ENCODE measurements around the gene MCTP1. TPM values are rescaled to one million over a fixed set of nuclear protein-coding genes. Genes with fewer than 3 reads are reported as not detected.

MCTP1 gene
- total and polyA plus RNA-seq, 2 of the 8 experiments (the other 6 are each of a cell fraction or from before 2014, with no cell fraction given) = 0.56 to 3.4 TPM

DNA sequence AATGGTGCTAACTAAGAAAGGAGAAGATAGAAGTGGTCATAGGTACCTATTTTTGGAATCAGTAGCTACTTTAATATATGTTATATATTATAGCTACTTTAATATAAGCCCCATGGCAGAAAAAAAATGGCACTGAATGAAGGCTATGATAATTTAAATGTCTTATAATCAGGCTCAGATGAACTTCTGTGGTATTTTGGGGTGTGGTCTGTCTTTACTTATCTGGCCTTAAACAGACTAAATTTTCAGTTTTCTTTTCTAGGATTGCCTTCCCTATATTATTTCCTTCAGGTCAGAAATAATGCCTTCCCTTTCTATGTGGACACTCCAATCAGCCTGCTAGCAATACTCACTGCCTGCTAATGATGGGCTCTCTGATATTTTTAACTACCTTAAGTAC lies 374.2 kb downstream of the MCTP1 start:
- Histone ChIP-seq H2BK120ac (replicated peaks; ENCODE audit: low read depth, low read length) (no peak overlapping the region), H4K5ac (ENCODE audit: insufficient read length, low read depth, low read length) (no peak overlapping the region), H3K4ac (replicated peaks; ENCODE audit: insufficient read length, low read depth, low read length) (no peak overlapping the region), H3K4me1 (replicated peaks in 1 of 4; ENCODE audit: control insufficient read depth in 3 of 4, insufficient read depth in 4 of 4, low read length in 3 of 4) (no peaks in the 10 kb centered on the region), H3K23ac (ENCODE audit: insufficient read length) (no peak overlapping the region), H3K27me3 (replicated peaks in 1 of 4; ENCODE audit: control insufficient read depth in 3 of 4, extremely low read depth in 1 of 4, insufficient read depth in 3 of 4, low read length in 3 of 4) (no peaks in the 10 kb centered on the region), H4K91ac (replicated peaks; ENCODE audit: insufficient read length, low read length) (no peak overlapping the region), H4K8ac (ENCODE audit: extremely low read depth, insufficient read depth, low read length) (no peak overlapping the region), H3K27ac (ENCODE audit: low read depth, low read length) (no peak overlapping the region), H2BK12ac (ENCODE audit: low read depth, low read length) (no peak overlapping the region), H3K18ac (ENCODE audit: extremely low read depth, low read length) (no peak overlapping the region), H2AFZ (ENCODE audit: low read length) (no peak overlapping the region), H3K23me2 (ENCODE audit: low read depth, low read length) (no peaks in the 10 kb centered on the region), H2BK5ac (ENCODE audit: low read depth, low read length) (no peak overlapping the region), H3K4me3 (ENCODE audit: extremely low read depth in 1 of 4, insufficient read depth in 2 of 4, low read depth in 3 of 4, low read length in 4 of 4) (no peak overlapping the region), H3K9me3 (ENCODE audit: insufficient read depth in 2 of 2, low read depth in 1 of 2, low read length in 1 of 2) (no peaks in the 10 kb centered on the region), H3K4me2 (ENCODE audit: insufficient read depth in 1 of 2, low read depth in 2 of 2, low read length in 2 of 2) (no peak overlapping the region), H2BK20ac (ENCODE audit: low read length) (no peak overlapping the region), H2AK5ac (ENCODE audit: low read depth, low read length) (no peak overlapping the region), H2BK15ac (ENCODE audit: low read length) (no peak overlapping the region), H3K9ac (replicated peaks in 1 of 4; ENCODE audit: extremely low read depth in 1 of 4, low read depth in 3 of 4, low read length in 3 of 4) (no peak overlapping the region), H3K79me1 (ENCODE audit: low read depth, low read length) (no peaks in the 10 kb centered on the region), H3K79me2 (ENCODE audit: control insufficient read depth in 1 of 2, insufficient read depth in 2 of 2, low read length in 2 of 2) (no peaks in the 10 kb centered on the region), H3K56ac (replicated peaks; ENCODE audit: insufficient read length, low read depth, low read length) (no peak overlapping the region), H4K20me1 (replicated peaks in 1 of 2; ENCODE audit: control insufficient read depth in 1 of 2, insufficient read depth in 2 of 2, low read length in 2 of 2) (no peaks in the 10 kb centered on the region), H3K36me3 (ENCODE audit: control insufficient read depth in 2 of 4, insufficient read depth in 4 of 4, low read length in 3 of 4) (no peaks in the 10 kb centered on the region), H3K14ac (ENCODE audit: insufficient read length) (no peak overlapping the region)
- FAIRE-seq (no peak), DNase-seq (ENCODE audit: low read depth in 1 of 2, low spot score in 2 of 2) (no peak)
- POLR2A ChIA-PET (ENCODE audit: partially characterized antibody) = no interaction called here
- no peak for TF ChIP-seq JUN (IDR thresholded peaks at IDR 0.05; ENCODE audit: low read depth, low read length)
- TF ChIP-seq, protein P1, sequence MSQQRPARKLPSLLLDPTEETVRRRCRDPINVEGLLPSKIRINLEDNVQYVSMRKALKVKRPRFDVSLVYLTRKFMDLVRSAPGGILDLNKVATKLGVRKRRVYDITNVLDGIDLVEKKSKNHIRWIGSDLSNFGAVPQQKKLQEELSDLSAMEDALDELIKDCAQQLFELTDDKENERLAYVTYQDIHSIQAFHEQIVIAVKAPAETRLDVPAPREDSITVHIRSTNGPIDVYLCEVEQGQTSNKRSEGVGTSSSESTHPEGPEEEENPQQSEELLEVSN (IDR thresholded peaks at IDR 0.05) = no peak
- CTCF ChIA-PET (ENCODE audit: partially characterized antibody) = interaction anchor here (0.6 kb wide), 1 partner anchor 168 kb away, joined by 3 read pairs; no protein-coding TSS in a partner anchor

Data from H1 (cell line).